Endothelial cell of umbilical vein (primary cell): ENCODE data around the gene ABL1.

ENCODE experiments used
- CTCF ChIP-seq, 2 donors: IDR thresholded peaks; 1 replicate in 1 of 2; 2 replicates in 1 of 2; pipeline ENCODE4 v1.5.1; 2011; ENCODE audit warnings: low read length in 2 of 2, mild to moderate bottlenecking in 2 of 2, moderate library complexity in 2 of 2, control low read depth in 1 of 2, inconsistent platforms in 1 of 2, low read depth in 1 of 2; ENCODE audit not compliant: insufficient read depth in 1 of 2; ENCODE audit errors: extremely low read depth in 1 of 2
- EZH2 ChIP-seq: IDR thresholded peaks from 2 replicates; pipeline ENCODE4 v1.6.1; 2012; ENCODE audit warnings: borderline replicate concordance, low read depth, mild to moderate bottlenecking, moderate library complexity, low read length, inconsistent platforms; ENCODE audit not compliant: severe bottlenecking
- FOS ChIP-seq: IDR thresholded peaks from 2 replicates; pipeline ENCODE4 v1.6.1; 2011; ENCODE audit warnings: mild to moderate bottlenecking, low read length, moderate library complexity, borderline replicate concordance; ENCODE audit not compliant: insufficient read depth
- GATA2 ChIP-seq: IDR thresholded peaks from 2 replicates; pipeline ENCODE4 v1.7.0; 2011; ENCODE audit warnings: low read depth, mild to moderate bottlenecking, moderate library complexity, mixed read lengths, low read length; ENCODE audit not compliant: insufficient read length, insufficient read depth
- JUN ChIP-seq: IDR thresholded peaks from 2 replicates; pipeline ENCODE4 v1.6.1; 2011; ENCODE audit warnings: borderline replicate concordance, low read depth; ENCODE audit not compliant: insufficient read length, insufficient read depth
- MYC ChIP-seq: IDR thresholded peaks from one replicate; pipeline ENCODE4 v1.6.1; 2011; ENCODE audit warnings: mild to moderate bottlenecking, low read depth, low read length
- POLR2A ChIP-seq: IDR thresholded peaks from 2 replicates; pipeline ENCODE4 v1.6.1; 2012; ENCODE audit warnings: low read depth, mild to moderate bottlenecking, control low read depth, low read length
- POLR2AphosphoS5 ChIP-seq: IDR thresholded peaks from 2 replicates; pipeline ENCODE4 v1.6.1; 2012; ENCODE audit warnings: low read depth, mild to moderate bottlenecking, control low read depth, low read length, moderate library complexity; ENCODE audit not compliant: insufficient read depth
- TF ChIP-seq, protein P1 (sequence below): IDR thresholded peaks from 2 replicates; pipeline ENCODE4 v1.6.1; 2011; ENCODE audit not compliant: insufficient read depth, insufficient read length

DNA sequence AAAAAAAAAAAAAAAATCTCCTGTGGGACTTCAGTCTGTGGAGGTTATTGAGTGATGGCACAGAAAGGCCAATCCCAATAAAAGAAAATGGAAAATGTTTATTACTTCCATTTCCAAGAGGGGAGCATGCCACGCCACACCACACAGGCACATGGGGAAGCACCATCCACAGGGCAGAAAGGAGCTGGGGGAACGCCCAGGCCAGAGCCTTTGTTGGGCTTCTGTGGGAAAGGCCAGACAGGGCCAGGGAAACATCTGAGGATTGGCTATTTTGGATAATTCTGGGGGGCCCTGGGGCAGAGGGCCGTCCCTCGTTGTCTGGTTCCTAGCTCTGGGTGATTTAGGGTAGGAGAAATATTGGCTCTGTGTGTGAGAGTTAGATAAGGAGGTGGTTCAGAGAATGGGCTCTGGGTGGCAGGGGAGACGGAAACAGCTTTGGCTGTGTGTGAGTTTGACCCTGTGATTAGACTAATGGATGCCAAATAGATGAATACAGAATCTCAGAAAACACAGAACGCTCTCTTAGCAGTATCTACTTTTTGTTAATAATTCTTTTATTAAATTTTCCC lies 49.0 kb upstream of the ABL1 start:
- no peak for TF ChIP-seq CTCF (IDR thresholded peaks at IDR 0.05; ENCODE audit: extremely low read depth in 1 of 2, insufficient read depth in 1 of 2, low read depth in 1 of 2, low read length in 2 of 2)
- TF ChIP-seq POLR2A = no peak
- TF ChIP-seq EZH2 = no peak
- TF ChIP-seq, protein P1, sequence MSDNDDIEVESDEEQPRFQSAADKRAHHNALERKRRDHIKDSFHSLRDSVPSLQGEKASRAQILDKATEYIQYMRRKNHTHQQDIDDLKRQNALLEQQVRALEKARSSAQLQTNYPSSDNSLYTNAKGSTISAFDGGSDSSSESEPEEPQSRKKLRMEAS = no peak
- TF ChIP-seq JUN = no peak
- no peak for TF ChIP-seq POLR2AphosphoS5
- no peak for TF ChIP-seq MYC
- TF ChIP-seq FOS = no peak
- no peak for TF ChIP-seq GATA2
